Ishikawa (cell line): ENCODE measurements around the gene TFG.

Experiments used
- CREB1 ChIP-seq: IDR thresholded peaks from 2 replicates; pipeline ENCODE4 v1.6.1; 2012; ENCODE audit warnings: low read depth
- EGR1 ChIP-seq: IDR thresholded peaks from 2 replicates; pipeline ENCODE4 v1.6.1; 2012
- EP300 ChIP-seq: IDR thresholded peaks from 2 replicates; pipeline ENCODE4 v1.6.1; 2012; ENCODE audit warnings: borderline replicate concordance
- FOXM1 ChIP-seq: IDR thresholded peaks from 2 replicates; pipeline ENCODE4 v1.6.1; 2012; ENCODE audit warnings: low read depth, borderline replicate concordance
- MAX ChIP-seq: IDR thresholded peaks from 2 replicates; pipeline ENCODE4 v1.6.1; 2012
- NFIC ChIP-seq: IDR thresholded peaks from 2 replicates; pipeline ENCODE4 v1.6.1; 2012
- RAD21 ChIP-seq: IDR thresholded peaks from 2 replicates; pipeline ENCODE4 v1.6.1; 2012; ENCODE audit warnings: low read depth
- TAF1 ChIP-seq: IDR thresholded peaks from 2 replicates; pipeline ENCODE4 v1.6.1; 2012; ENCODE audit warnings: low read depth, mild to moderate bottlenecking
- TCF12 ChIP-seq: IDR thresholded peaks from 2 replicates; pipeline ENCODE4 v1.6.1; 2012; ENCODE audit warnings: low read depth
- TEAD4 ChIP-seq: IDR thresholded peaks from 2 replicates; pipeline ENCODE4 v1.6.1; 2012
- YY1 ChIP-seq: IDR thresholded peaks from 2 replicates; pipeline ENCODE4 v1.6.1; 2012; ENCODE audit warnings: low read depth
- ZBTB7A ChIP-seq: IDR thresholded peaks from 2 replicates; pipeline ENCODE4 v1.6.1; 2012; ENCODE audit warnings: low read depth
- TF ChIP-seq, protein P1 (sequence below): IDR thresholded peaks from 2 replicates; pipeline ENCODE4 v1.6.1; 2012
- TF ChIP-seq, protein P2 (sequence below): IDR thresholded peaks from 2 replicates; pipeline ENCODE4 v1.6.1; 2012; ENCODE audit warnings: low read depth, mild to moderate bottlenecking

The TFG gene

DNA sequence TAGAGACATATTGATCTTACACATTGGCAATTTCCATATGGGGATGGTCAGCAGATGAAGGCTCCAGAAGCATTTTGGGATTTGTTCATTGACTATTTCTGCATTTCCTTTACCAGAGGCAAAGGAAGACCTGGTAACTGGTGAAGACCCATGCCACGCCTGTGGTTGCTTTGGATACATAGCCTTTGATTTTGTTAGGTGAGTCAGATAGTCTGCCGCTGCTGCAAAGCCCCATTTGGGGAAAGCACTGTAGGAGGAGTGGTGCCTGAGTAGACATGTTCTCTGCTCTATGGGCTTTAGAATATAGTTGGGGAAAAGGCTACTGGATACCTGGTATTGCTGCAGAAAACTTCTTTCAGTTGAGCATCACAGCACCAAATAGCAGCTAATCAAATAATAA lies 56.8 kb downstream of the TFG start:
- TF ChIP-seq MAX (no peak), YY1 (no peak), ZBTB7A (no peak), TEAD4 (no peak), EGR1 (no peak), CREB1 (no peak), EP300 (no peak), TAF1 (no peak), RAD21 (no peak), NFIC (no peak), FOXM1 (no peak)
- TF ChIP-seq, protein P1, sequence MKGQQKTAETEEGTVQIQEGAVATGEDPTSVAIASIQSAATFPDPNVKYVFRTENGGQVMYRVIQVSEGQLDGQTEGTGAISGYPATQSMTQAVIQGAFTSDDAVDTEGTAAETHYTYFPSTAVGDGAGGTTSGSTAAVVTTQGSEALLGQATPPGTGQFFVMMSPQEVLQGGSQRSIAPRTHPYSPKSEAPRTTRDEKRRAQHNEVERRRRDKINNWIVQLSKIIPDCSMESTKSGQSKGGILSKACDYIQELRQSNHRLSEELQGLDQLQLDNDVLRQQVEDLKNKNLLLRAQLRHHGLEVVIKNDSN = no peak

DNA sequence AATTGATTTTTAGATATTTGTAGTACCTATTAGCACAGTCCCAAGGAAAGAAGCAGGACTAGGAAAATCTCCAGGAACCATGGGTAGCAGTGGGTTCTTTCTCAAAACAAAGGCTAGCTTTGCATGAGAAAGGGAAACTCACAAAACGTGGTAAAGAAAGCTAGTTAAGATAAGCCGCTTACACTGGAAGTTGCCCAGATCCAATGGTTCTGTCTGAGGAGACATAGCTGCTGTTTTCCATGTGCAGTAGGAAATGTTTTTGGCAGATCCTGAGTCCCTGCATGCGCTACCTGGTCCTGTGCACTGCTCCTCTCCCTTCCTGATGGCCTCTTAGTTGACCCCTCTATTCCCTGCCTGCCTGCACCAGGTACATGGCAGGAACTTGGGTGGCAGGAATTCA lies 60.4 kb downstream of the TFG start:
- TF ChIP-seq, protein P2, sequence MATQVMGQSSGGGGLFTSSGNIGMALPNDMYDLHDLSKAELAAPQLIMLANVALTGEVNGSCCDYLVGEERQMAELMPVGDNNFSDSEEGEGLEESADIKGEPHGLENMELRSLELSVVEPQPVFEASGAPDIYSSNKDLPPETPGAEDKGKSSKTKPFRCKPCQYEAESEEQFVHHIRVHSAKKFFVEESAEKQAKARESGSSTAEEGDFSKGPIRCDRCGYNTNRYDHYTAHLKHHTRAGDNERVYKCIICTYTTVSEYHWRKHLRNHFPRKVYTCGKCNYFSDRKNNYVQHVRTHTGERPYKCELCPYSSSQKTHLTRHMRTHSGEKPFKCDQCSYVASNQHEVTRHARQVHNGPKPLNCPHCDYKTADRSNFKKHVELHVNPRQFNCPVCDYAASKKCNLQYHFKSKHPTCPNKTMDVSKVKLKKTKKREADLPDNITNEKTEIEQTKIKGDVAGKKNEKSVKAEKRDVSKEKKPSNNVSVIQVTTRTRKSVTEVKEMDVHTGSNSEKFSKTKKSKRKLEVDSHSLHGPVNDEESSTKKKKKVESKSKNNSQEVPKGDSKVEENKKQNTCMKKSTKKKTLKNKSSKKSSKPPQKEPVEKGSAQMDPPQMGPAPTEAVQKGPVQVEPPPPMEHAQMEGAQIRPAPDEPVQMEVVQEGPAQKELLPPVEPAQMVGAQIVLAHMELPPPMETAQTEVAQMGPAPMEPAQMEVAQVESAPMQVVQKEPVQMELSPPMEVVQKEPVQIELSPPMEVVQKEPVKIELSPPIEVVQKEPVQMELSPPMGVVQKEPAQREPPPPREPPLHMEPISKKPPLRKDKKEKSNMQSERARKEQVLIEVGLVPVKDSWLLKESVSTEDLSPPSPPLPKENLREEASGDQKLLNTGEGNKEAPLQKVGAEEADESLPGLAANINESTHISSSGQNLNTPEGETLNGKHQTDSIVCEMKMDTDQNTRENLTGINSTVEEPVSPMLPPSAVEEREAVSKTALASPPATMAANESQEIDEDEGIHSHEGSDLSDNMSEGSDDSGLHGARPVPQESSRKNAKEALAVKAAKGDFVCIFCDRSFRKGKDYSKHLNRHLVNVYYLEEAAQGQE = no peak
- TF ChIP-seq NFIC (no peak), ZBTB7A (no peak), MAX (no peak), RAD21 (no peak), YY1 (no peak), TCF12 (no peak), TEAD4 (no peak), FOXM1 (no peak)
- TF ChIP-seq, protein P1 = no peak

- TF ChIP-seq TEAD4 = no peak
- TF ChIP-seq, protein P2 = no peak
- TF ChIP-seq, protein P1 = no peak
- TF ChIP-seq CREB1 = no peak
Observed at GRCh38 chr3:100775226-100775625, 65.9 kb downstream of the TFG start.

GRCh38 chr3:100775669-100776068 lies 66.4 kb downstream of the TFG start:
- no peak for TF ChIP-seq ZBTB7A
- TF ChIP-seq EP300 = no peak
- TF ChIP-seq CREB1 = no peak
- TF ChIP-seq TCF12 = no peak
- TF ChIP-seq, protein P1 = no peak
- TF ChIP-seq MAX = no peak
- no peak for TF ChIP-seq EGR1
- TF ChIP-seq NFIC = no peak
- no peak for TF ChIP-seq TEAD4
- TF ChIP-seq TAF1 = no peak
- no peak for TF ChIP-seq RAD21

DNA sequence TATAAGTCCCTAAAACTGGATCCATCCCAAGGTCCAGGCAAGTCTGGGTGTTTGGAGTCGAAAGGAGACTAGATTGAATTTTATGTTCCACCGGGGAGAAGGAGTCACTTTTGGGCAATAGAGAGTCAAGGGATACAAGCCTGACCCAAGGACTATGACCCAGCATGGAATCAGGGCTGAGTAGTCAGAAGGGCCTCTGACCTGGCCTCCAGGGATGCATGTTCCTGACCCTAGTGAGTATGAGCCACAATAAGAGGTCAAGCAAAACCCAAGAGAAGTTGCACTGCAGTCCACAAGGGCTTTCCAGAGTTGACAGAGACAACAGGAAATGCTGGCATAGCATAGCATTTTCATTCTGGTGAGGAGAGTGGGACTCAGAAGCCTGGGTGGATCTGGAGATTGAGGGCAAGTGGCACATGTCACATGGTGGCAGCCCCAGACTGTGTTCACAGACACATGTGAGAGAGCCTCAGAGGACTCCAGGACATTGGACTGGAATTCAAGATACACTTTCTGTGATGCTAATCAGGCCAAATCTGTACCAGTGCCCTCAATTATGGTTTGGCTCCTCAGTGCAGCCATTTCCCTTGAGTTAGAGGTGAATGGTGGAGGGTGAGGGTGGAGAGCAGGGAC lies 66.9 kb downstream of the TFG start:
- TF ChIP-seq FOXM1 = no peak
- TF ChIP-seq, protein P2 = no peak
- TF ChIP-seq, protein P1 = no peak
- no peak for TF ChIP-seq TEAD4
- TF ChIP-seq ZBTB7A = no peak
- TF ChIP-seq MAX = no peak
- no peak for TF ChIP-seq EGR1
